Gastroesophageal sphincter (tissue), 3 donors: ENCODE measurements around the gene TFDP2.

ENCODE experiments used
- EP300 ChIP-seq: sonication (generic); formaldehyde crosslinking; IDR thresholded peaks from one replicate; pipeline ENCODE4 v1.6.1; 2017; ENCODE audit warnings: antibody characterized with exemption, mild to moderate bottlenecking
- POLR2A ChIP-seq, 2 donors: fragments of 450-650 bp; IDR thresholded peaks; one replicate each; pipeline ENCODE4 v1.6.1; 2017; ENCODE audit warnings: antibody characterized with exemption in 2 of 2, mild to moderate bottlenecking in 2 of 2, moderate library complexity in 1 of 2
- TF ChIP-seq, protein P1 (sequence below), 4 experiments: fragments of 200-600 bp in 2 of 4; fragments of 450-650 bp in 2 of 4; sonication (generic) in 1 of 4; IDR thresholded peaks; one replicate each; pipeline ENCODE4 v1.5.1; 2017 to 2019; ENCODE audit warnings: antibody characterized with exemption in 4 of 4, mild to moderate bottlenecking in 2 of 4, moderate library complexity in 2 of 4

DNA sequence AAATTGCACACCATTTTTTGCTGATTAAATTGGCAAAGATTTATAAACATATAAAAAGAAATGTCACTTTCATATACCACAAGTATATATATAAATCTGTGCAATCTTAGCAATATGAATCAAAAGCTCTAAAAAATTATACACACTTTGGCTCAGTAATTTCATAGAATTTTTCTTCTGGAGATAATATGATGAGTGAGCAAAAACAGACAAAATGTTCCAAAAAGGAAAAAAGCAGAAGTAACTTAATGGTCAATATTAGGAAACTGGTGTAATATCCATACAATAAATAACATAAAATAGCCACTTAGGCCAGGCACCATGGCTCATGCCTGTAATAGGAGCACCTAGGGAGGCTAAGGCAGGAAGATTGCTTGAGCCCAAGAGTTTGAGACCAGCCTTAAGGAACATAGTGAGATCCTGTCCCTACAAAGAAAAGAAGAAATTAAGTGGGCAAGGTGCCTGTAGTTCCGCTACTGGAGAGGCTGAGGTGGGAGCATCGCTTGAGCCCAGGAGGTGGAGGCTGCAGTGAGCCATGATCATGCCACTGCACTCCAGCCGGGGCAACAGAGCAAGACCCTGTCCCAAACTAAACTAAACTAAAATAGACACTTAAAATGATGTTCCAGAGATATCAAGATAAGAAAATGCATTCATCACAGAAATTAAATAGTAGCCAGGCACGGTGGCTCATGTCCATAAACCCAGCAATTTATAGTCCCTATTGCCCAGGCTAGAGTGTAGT is 52.1 kb downstream of the TFDP2 start:
- TF ChIP-seq, protein P1, sequence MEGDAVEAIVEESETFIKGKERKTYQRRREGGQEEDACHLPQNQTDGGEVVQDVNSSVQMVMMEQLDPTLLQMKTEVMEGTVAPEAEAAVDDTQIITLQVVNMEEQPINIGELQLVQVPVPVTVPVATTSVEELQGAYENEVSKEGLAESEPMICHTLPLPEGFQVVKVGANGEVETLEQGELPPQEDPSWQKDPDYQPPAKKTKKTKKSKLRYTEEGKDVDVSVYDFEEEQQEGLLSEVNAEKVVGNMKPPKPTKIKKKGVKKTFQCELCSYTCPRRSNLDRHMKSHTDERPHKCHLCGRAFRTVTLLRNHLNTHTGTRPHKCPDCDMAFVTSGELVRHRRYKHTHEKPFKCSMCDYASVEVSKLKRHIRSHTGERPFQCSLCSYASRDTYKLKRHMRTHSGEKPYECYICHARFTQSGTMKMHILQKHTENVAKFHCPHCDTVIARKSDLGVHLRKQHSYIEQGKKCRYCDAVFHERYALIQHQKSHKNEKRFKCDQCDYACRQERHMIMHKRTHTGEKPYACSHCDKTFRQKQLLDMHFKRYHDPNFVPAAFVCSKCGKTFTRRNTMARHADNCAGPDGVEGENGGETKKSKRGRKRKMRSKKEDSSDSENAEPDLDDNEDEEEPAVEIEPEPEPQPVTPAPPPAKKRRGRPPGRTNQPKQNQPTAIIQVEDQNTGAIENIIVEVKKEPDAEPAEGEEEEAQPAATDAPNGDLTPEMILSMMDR (IDR thresholded peaks at IDR 0.05), result no peak
- TF ChIP-seq POLR2A (IDR thresholded peaks at IDR 0.05) (no peak), EP300 (no peak)
